Measurements from ENCODE around the gene PCGF5.
"Not testable (repeated sequence)": the region's sequence is repeated elsewhere in the genome, so short reads cannot be mapped to it uniquely, and the experiment has no call there.

Gene PCGF5

DNA sequence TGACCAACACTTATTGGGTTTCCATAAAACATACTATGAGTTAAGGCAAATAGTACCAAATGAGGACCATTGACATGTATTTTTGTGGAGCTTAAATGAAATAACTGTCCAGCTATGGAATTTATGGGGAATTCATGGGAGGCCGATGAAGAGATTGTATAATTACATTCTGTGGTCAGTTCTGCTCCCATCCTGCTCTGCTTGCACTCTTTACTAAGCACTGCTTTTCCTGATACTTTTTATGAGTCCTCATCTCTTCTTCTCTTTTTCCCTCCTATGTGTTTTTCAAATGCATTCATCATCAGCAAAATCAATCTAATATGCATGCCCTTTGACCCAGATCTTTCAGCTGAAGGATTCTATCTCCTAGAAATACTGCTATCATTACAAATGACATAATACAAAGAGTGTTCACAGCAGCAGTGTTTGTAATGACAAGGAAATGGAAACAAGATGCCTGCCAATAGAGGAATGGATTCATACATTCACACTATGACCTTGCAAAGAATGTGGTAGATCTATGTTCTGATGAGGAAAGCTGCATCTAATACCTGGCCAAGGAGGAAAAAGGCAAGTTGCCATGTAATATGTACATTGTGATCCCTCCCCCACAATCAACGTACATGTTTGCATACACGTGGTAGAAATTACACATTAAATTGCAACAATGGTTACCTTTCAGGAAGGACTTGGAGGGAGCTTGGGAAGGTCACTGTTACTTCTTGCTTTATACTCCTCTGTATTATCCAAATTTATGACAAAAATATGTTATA, 73.9 kb downstream of the PCGF5 start:
- TF ChIP-seq, protein P1, sequence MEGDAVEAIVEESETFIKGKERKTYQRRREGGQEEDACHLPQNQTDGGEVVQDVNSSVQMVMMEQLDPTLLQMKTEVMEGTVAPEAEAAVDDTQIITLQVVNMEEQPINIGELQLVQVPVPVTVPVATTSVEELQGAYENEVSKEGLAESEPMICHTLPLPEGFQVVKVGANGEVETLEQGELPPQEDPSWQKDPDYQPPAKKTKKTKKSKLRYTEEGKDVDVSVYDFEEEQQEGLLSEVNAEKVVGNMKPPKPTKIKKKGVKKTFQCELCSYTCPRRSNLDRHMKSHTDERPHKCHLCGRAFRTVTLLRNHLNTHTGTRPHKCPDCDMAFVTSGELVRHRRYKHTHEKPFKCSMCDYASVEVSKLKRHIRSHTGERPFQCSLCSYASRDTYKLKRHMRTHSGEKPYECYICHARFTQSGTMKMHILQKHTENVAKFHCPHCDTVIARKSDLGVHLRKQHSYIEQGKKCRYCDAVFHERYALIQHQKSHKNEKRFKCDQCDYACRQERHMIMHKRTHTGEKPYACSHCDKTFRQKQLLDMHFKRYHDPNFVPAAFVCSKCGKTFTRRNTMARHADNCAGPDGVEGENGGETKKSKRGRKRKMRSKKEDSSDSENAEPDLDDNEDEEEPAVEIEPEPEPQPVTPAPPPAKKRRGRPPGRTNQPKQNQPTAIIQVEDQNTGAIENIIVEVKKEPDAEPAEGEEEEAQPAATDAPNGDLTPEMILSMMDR (IDR thresholded peaks at IDR 0.05; ENCODE audit: low read depth, low read length, missing control alignments) = no peak
- DNase-seq (ENCODE audit: low read depth) = no peak
- no peak overlapping the region for H3K4me3 ChIP-seq (ENCODE audit: low read depth, low read length)

DNA sequence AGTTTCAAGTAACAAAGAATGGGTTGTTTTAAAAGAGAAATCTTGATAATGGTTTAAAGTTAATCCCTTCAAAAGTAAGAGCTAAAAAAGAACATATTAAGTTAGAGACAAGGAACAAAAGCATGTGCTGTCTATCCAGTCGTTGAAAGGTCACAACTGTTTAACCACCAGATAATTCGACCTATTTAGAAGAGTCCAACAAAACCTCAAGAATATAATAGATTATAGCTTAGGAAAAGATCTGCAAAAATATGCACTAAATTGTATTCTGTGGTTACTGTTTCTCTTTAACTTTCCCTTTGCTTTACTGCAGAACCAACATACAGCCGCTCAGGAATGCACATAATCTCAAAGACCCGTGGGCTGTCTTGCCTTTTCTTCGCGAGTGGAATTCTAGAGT, 74.9 kb downstream of the PCGF5 start:
- DNase-seq (ENCODE audit: low read depth) = no peak
- no peak overlapping the region for H3K4me3 ChIP-seq (ENCODE audit: low read depth, low read length)
- TF ChIP-seq, protein P1 (IDR thresholded peaks at IDR 0.05; ENCODE audit: low read depth, low read length, missing control alignments) = no peak

DNA sequence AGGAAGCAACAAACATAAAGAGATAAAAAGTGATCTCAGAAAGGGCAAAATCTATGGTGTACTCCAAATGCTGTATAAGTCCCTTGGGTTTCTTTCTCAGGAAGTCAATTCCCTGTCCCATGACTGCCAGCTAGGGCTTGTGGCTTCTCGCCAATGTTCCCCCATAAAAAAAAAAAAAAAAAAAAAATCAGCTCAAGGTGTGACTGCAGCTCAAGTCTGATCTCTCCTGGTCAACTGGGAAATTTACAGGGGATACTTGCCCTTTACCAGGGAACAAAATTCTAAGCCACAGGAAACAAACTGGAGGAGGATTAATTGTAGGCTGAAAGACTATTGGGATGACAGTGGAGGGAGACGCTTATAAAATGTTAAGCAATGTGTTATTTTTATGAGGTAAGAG, 76.0 kb downstream of the PCGF5 start:
- TF ChIP-seq, protein P1 (IDR thresholded peaks at IDR 0.05; ENCODE audit: low read depth, low read length, missing control alignments) = peak; percentile 27
- no peak overlapping the region for H3K4me3 ChIP-seq (ENCODE audit: low read depth, low read length)
- DNase-seq (ENCODE audit: low read depth) = no peak

DNA sequence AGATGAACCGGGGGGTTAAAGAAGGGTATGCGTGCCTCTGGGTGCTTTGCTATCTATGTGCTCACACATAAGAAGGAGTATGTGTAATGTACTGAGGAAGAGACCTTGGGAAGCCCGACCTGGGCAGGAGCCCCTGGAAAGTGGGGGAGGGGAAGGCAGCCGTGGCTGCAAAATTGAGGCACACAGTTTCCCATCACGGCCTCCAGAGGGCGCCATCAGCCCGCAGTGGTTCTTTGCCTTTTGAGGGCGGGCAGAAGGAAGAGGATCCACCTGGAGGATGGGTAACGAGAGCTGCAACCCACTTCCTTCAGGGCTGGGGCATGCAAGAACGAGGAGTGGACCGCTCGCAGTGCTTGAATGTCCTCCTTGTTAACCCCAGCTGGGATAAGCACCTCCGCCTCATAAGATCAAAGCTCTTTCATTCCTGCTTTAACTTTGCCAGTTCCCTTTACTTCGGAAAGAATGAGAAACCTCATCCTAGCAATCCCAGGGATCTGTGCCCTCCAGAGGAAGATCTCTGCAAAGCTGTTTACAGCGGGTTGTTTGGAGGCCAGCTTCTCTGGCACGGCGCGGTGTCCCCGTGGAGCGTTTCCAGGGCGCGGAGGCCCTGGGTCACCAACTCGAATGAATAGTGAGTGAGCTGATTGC, 77.9 kb downstream of the PCGF5 start:
- DNase-seq (ENCODE audit: low read depth) = peak; percentile 51
- peak overlapping the region; percentile 45 for H3K4me3 ChIP-seq (ENCODE audit: low read depth, low read length)
- TF ChIP-seq, protein P1 (IDR thresholded peaks at IDR 0.05; ENCODE audit: low read depth, low read length, missing control alignments) = peak; percentile 97

DNA sequence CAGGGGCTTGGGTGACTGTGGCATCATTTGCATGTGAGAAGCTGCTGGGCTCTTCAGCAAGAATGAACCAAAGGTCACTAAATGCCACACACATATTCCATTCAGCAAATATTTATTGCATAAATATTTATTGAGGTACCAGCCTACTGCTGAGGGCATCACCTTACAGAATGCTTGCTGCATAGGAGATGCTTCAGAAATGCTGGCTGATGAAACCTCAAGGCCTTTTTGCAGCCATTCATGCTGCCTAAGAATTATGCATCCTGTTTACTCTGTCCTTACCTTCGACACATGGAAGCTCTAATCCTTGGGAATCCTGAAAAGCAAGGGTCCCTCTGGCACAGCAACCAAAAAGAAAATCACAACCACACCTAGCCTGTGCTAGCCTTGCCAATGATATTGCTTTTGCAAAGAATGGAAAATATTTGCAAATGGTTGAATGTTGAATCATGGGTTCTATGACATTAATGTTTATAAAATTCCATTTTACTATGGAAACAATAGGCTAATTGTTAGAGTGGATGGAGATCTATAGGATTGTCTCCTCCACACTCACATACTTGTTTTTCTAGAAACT, 79.6 kb downstream of the PCGF5 start:
- no peak for DNase-seq (ENCODE audit: low read depth)
- no peak overlapping the region for H3K4me3 ChIP-seq (ENCODE audit: low read depth, low read length)
- TF ChIP-seq, protein P1 (IDR thresholded peaks at IDR 0.05; ENCODE audit: low read depth, low read length, missing control alignments) = no peak

DNA sequence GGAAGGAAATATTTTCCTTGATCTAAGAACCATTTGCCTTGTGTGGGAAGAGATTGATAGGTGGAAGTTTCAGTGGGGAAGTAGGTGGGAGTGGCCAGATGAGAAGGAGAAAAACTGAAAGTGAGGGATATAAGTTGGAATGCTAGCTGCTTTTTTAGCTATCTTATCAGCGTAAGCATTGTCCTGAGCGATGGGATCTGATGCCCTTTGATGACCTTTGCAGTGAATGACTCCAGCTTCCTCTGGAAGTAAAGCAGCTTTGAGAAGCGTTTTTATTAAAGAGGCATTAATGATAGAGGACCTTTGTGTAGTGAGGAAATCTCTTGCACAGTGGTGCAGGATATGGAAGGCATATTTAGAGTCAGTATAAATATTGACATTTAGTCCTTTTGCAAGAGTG, 82.5 kb downstream of the PCGF5 start:
- DNase-seq (ENCODE audit: low read depth); H3K4me3 ChIP-seq (ENCODE audit: low read depth, low read length): not testable (repeated sequence)

DNA sequence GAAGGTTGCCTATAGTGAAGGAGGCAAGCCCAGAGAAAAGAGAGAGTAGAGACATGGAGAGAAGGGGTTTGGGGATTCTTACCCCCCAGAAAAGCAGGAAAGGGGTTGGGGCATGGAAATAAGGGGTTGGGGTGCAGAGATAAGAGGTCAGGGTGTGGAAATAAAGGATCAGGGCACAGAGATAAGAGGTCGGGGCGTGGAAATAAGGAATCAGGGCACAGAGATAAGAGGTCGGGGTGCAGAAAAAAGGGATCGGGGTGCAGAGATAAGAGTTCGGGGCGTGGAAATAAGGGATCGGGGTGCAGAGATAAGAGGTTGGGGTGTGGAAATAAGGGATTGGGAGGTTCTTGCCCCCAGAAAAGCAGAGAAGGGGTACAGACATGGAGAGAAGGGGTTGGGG, 85.5 kb downstream of the PCGF5 start:
- H3K4me3 ChIP-seq (ENCODE audit: low read depth, low read length); DNase-seq (ENCODE audit: low read depth): not testable (repeated sequence)

DNA sequence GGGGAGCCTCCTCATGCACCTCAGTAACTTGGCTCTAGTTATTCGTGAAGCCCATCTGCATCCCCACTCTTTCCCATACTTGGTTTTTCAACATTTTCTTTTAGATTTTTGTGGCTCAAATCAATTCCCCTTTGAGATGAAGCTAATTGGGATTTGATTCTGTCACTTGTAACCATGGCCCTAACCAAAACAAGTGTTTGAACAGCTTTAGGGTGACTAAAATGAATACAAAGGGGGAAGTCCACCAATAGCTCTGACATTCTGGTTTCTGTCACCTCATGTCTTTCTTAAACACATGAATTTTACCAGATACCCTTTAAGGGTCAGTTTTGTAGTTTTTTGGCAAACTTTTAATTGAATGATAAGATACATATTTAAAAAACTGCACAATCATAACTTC, 87.0 kb downstream of the PCGF5 start:
- no peak for DNase-seq (ENCODE audit: low read depth)
- H3K4me3 ChIP-seq (ENCODE audit: low read depth, low read length) = no peak overlapping the region
- TF ChIP-seq, protein P1 (IDR thresholded peaks at IDR 0.05; ENCODE audit: low read depth, low read length, missing control alignments) = no peak
